DND-41 (cell line): ENCODE data around the gene CGA.
"Not testable (repeated sequence)": the region's sequence is repeated elsewhere in the genome, so short reads cannot be mapped to it uniquely, and the experiment has no call there.

Experiments used
- ATAC-seq: fragments of 200-7000 bp; cut with Tn5 transposase; 3 replicates; pipeline ENCODE4 v1.9.1; 2021; ENCODE audit warnings: low read depth; ENCODE audit not compliant: insufficient read depth
- DNase-seq: peaks from one replicate; pipeline ENCODE4 v3.0.0-alpha.2; 2020
- H2AFZ ChIP-seq: 2 replicates; pipeline ENCODE4 v1.6.0; 2012; ENCODE audit warnings: low read depth, low read length
- H3K27ac ChIP-seq: 2 replicates; pipeline ENCODE4 v1.5.1; 2012; ENCODE audit warnings: low read length, inconsistent platforms
- H3K27me3 ChIP-seq: fragments of 200-600 bp; sonication (generic); 2 replicates; pipeline ENCODE4 v1.6.0; 2012; ENCODE audit warnings: low read length, mild to moderate bottlenecking, inconsistent platforms; ENCODE audit not compliant: insufficient read depth, poor library complexity
- H3K36me3 ChIP-seq: 2 replicates; pipeline ENCODE4 v1.5.1; 2012; ENCODE audit warnings: low read length, inconsistent platforms; ENCODE audit not compliant: insufficient read depth
- H3K4me1 ChIP-seq: 2 replicates; pipeline ENCODE4 v1.5.1; 2012; ENCODE audit warnings: mild to moderate bottlenecking, low read length; ENCODE audit not compliant: insufficient read depth
- H3K4me2 ChIP-seq: 2 replicates; pipeline ENCODE4 v1.6.0; 2012; ENCODE audit warnings: mild to moderate bottlenecking, moderate library complexity, low read length, inconsistent platforms; ENCODE audit not compliant: insufficient read depth
- H3K4me3 ChIP-seq, 2 experiments: fragments of 200-600 bp in 1 of 2; shearing (Covaris generic) in 1 of 2; 2 replicates each; pipeline ENCODE4 v1.5.1; 2012 to 2016; ENCODE audit warnings: inconsistent platforms in 2 of 2, low read length in 2 of 2, mild to moderate bottlenecking in 2 of 2, low read depth in 1 of 2, moderate library complexity in 1 of 2
- H3K79me2 ChIP-seq: 2 replicates; pipeline ENCODE4 v1.6.0; 2012; ENCODE audit warnings: low read length, inconsistent platforms; ENCODE audit not compliant: insufficient read depth
- H3K9ac ChIP-seq: 2 replicates; pipeline ENCODE4 v1.6.0; 2012; ENCODE audit warnings: low read depth, mild to moderate bottlenecking, inconsistent platforms, low read length, moderate library complexity
- H3K9me3 ChIP-seq: 2 replicates; pipeline ENCODE4 v1.5.1; 2012; ENCODE audit warnings: low read length, moderate library complexity, mild to moderate bottlenecking, inconsistent platforms; ENCODE audit not compliant: insufficient read depth, severe bottlenecking
- H4K20me1 ChIP-seq: 2 replicates; pipeline ENCODE4 v1.6.0; 2012; ENCODE audit warnings: low read length; ENCODE audit not compliant: insufficient read depth
- CTCF ChIP-seq: IDR thresholded peaks from 2 replicates; pipeline ENCODE4 v1.5.1; 2012; ENCODE audit warnings: borderline replicate concordance, low read length, moderate library complexity, mild to moderate bottlenecking; ENCODE audit not compliant: poor library complexity, severe bottlenecking; ENCODE audit errors: extremely low read depth
- EZH2 ChIP-seq: IDR thresholded peaks from 3 replicates; pipeline ENCODE4 v1.6.1; 2012; ENCODE audit warnings: borderline replicate concordance, low read depth, mild to moderate bottlenecking, moderate library complexity, low read length, inconsistent platforms; ENCODE audit not compliant: severe bottlenecking

The CGA gene

DNA sequence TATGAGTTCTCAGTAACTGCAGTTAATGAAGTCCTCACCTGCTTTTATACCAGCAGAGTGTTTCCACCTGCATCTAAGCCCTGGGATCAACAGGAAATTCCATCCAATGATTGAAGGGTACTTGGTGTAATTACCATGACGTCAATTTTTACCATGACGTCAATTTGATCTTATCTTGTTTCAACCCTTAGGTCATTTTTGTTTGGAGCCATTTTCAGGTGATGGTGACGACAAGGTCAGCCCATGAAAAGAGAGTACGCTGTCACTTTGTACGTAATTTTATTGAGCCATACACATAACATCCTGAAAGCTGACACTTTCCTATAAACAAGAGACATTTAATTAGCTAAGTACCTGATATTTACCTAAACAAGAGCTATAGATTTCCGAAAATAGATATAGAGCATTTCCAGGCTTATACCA lies at the start of gene CGA:
CGA (minus strand) TSS at position 20 of the 423 bp plus-strand sequence. CDS start 6,906 bp downstream, outside the sequence.
- Histone ChIP-seq H3K4me3 (no peak within 1 kb of the TSS), H4K20me1 (no peaks in the 10 kb centered on the region), H2AFZ (no peak within 1 kb of the TSS), H3K27ac (no peak within 1 kb of the TSS), H3K27me3 (peaks cover 13% of the 10 kb centered on the region), H3K4me1 (no peaks in the 10 kb centered on the region), H3K9ac (no peak within 1 kb of the TSS), H3K4me2 (no peak within 1 kb of the TSS), H3K79me2 (no peaks in the 10 kb centered on the region), H3K36me3 (no peaks in the 10 kb centered on the region), H3K9me3 (no peaks in the 10 kb centered on the region)
- ATAC-seq, result no peak
- TF ChIP-seq EZH2 (no peak), CTCF (no peak)
- DNase-seq, result no peak

DNA sequence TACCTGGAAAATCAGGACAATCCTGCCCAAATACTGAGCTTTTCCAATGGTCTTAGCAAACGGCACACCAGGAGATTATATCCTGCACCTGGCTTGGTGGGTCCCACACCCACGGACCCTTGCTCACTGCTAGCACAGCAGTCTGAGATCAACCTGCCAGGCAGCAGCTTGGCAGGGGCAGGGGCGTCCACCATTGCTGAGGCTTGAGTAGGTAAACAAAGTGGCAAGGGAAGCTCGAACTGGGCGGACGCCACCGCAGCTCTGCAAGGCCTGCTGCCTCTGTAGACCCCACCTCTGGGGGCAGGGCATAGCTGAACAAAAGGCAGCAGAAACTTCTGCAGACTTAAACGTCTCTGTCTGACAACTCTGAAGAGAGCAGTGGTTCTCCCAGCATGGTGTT lies 45.0 kb upstream of the CGA start:
- H3K4me1 ChIP-seq, H2AFZ ChIP-seq, H3K27ac ChIP-seq, H3K9ac ChIP-seq, ATAC-seq, H3K4me3 ChIP-seq, H3K27me3 ChIP-seq, H3K9me3 ChIP-seq, H4K20me1 ChIP-seq, DNase-seq, H3K79me2 ChIP-seq, H3K36me3 ChIP-seq, H3K4me2 ChIP-seq: not testable (repeated sequence)

GRCh38 chr6:87139236-87139635 lies 44.3 kb upstream of the CGA start:
- no peaks in the 10 kb centered on the region for H3K4me1 ChIP-seq
- H3K27me3 ChIP-seq, result no peaks in the 10 kb centered on the region
- H3K9me3 ChIP-seq, result no peaks in the 10 kb centered on the region
- H3K9ac ChIP-seq, result no peak overlapping the region
- TF ChIP-seq CTCF (peak; percentile 69), EZH2 (no peak)
- ATAC-seq (peak; percentile 60; the same call in 2 of the 3 replicates), DNase-seq (peak; percentile 21)
- no peak overlapping the region for H3K4me3 ChIP-seq
- no peaks in the 10 kb centered on the region for H4K20me1 ChIP-seq
- H3K4me2 ChIP-seq, result no peak overlapping the region
- H3K27ac ChIP-seq, result no peak overlapping the region
- H3K79me2 ChIP-seq, result no peaks in the 10 kb centered on the region
- H3K36me3 ChIP-seq, result no peaks in the 10 kb centered on the region
- H2AFZ ChIP-seq, result no peak overlapping the region

- Histone ChIP-seq H3K36me3 (no peaks in the 10 kb centered on the region), H3K9me3 (no peaks in the 10 kb centered on the region), H3K4me1 (no peaks in the 10 kb centered on the region), H3K4me3 (no peak overlapping the region), H3K27ac (no peak overlapping the region), H2AFZ (no peak overlapping the region), H3K4me2 (no peak overlapping the region), H3K27me3 (no peaks in the 10 kb centered on the region), H3K9ac (no peak overlapping the region), H4K20me1 (no peaks in the 10 kb centered on the region), H3K79me2 (no peaks in the 10 kb centered on the region)
- ATAC-seq, result no peak
- DNase-seq, result no peak
- no peak for TF ChIP-seq EZH2
- no peak for TF ChIP-seq CTCF
These were observed 42.1 kb upstream of the CGA start for GRCh38 chr6:87136963-87137362.
